Natural killer cell (primary cell): Measurements from ENCODE around the gene FER. TPM values are rescaled to one million over a fixed set of nuclear protein-coding genes. Genes with fewer than 3 reads are reported as not detected.

ENCODE experiments used
- ATAC-seq, 3 donors: fragments of 150-1000 bp in 2 of 3; fragments of 200-7000 bp in 1 of 3; cut with Tn5 transposase; 1 replicate in 1 of 3; 2 replicates in 2 of 3; pipeline ENCODE4 v1.10.0; 2021; ENCODE audit warnings: mild to moderate bottlenecking in 2 of 3, moderate library complexity in 2 of 3
- DNase-seq, 2 donors: peaks; one replicate each; pipeline versions ENCODE4 v3.0.0 to v3.0.0-alpha.2; 2013 to 2021; ENCODE audit warnings: mixed read lengths in 1 of 2
- H3K27ac ChIP-seq: one replicate; pipeline ENCODE4 v1.5.1; 2013; ENCODE audit warnings: mild to moderate bottlenecking, low read length
- H3K27me3 ChIP-seq: one replicate; pipeline ENCODE4 v1.6.1; 2013; ENCODE audit warnings: low read length; ENCODE audit not compliant: control insufficient read depth, insufficient read depth
- H3K36me3 ChIP-seq: one replicate; pipeline ENCODE4 v1.6.1; 2013; ENCODE audit warnings: low read length; ENCODE audit not compliant: control insufficient read depth, insufficient read depth
- H3K4me1 ChIP-seq: one replicate; pipeline ENCODE4 v1.6.1; 2013; ENCODE audit warnings: low read length; ENCODE audit not compliant: control insufficient read depth, insufficient read depth
- H3K4me3 ChIP-seq: one replicate; pipeline ENCODE4 v1.5.1; 2013; ENCODE audit warnings: low read length
- H3K9me3 ChIP-seq: one replicate; pipeline ENCODE4 v1.6.1; 2013; ENCODE audit warnings: low read length; ENCODE audit not compliant: control insufficient read depth, insufficient read depth
- H3K27ac Mint-ChIP-seq, 2 donors: one replicate each; pipeline ENCODE4 v1.8.0; 2022; ENCODE audit warnings: mild to moderate bottlenecking in 2 of 2, mixed read lengths in 2 of 2, moderate library complexity in 1 of 2
- H3K27me3 Mint-ChIP-seq, 2 donors: one replicate each; pipeline ENCODE4 v1.8.0; 2022; ENCODE audit warnings: low read depth in 2 of 2, mixed read lengths in 2 of 2
- H3K36me3 Mint-ChIP-seq: one replicate; pipeline ENCODE4 v1.8.0; 2022; ENCODE audit warnings: mixed read lengths
- H3K4me1 Mint-ChIP-seq, 2 donors: one replicate each; pipeline ENCODE4 v1.8.0; 2022; ENCODE audit warnings: mixed read lengths in 2 of 2
- H3K4me3 Mint-ChIP-seq: one replicate; pipeline ENCODE4 v1.8.0; 2022; ENCODE audit warnings: mild to moderate bottlenecking, moderate library complexity, mixed read lengths
- H3K9me3 Mint-ChIP-seq, 2 donors: one replicate each; pipeline ENCODE4 v1.8.0; 2022; ENCODE audit warnings: mixed read lengths in 2 of 2
- CTCF ChIP-seq: fragments of 200-600 bp; IDR thresholded peaks from one replicate; pipeline ENCODE4 v1.8.0; 2022; ENCODE audit warnings: antibody characterized with exemption
- WGBS: methylation state at CpG from one replicate; pipeline ENCODE4 v1.1.7; 2013; ENCODE audit warnings: missing lambda C conversion rate; ENCODE audit not compliant: insufficient coverage; 5-methylcytosine and 5-hydroxymethylcytosine counted together
- intact Hi-C: fragments of 100-400 bp; cut with micrococcal nuclease; formaldehyde crosslinking; loops from one replicate; pipeline ENCODE4 v1.14.2; 2022
- total RNA-seq, 4 donors: library from RNA; stranded (reverse); fragments of 120-200 nt in 1 of 4; gene quantifications; one replicate each; pipeline versions ENCODE4 v1.2.3 to v1.2.4, GENCODE V29; 2013 to 2022

Gene FER
- total RNA-seq, 3 donors from 2014 or later (not counting 1 experiment from before 2014, with no cell fraction given) = 17.3 to 25.2 (median 19.4) TPM

- WGBS = 68% methylated on average over 2 of the region's 2 CpGs
These were observed 49.7 kb downstream of the FER start for GRCh38 chr5:108797396-108797795.

GRCh38 chr5:108797986-108798385 lies 50.3 kb downstream of the FER start:
- Mint-ChIP-seq H3K36me3 (peaks cover 18% of the 10 kb centered on the region), H3K27ac (no peak overlapping the region), H3K27me3 (no peaks in the 10 kb centered on the region), H3K4me1 (peaks cover 4 to 6% of the 10 kb centered on the region in 2 donors), H3K9me3 (peaks cover 0 to 3% of the 10 kb centered on the region in 2 donors), H3K4me3 (no peak overlapping the region)
- 100% methylated on average over 1 of the region's 2 CpGs for WGBS
- ATAC-seq = no peak
- intact Hi-C loops = no loop called here
- no peak for DNase-seq
- Histone ChIP-seq H3K36me3 (no peaks in the 10 kb centered on the region), H3K27me3 (no peaks in the 10 kb centered on the region), H3K4me1 (no peaks in the 10 kb centered on the region), H3K27ac (no peak overlapping the region), H3K9me3 (no peaks in the 10 kb centered on the region), H3K4me3 (no peak overlapping the region)
- no peak for TF ChIP-seq CTCF

More at GRCh38 chr5:108797396-108797795, 49.7 kb downstream of the FER start:
- Mint-ChIP-seq H3K27me3 (no peaks in the 10 kb centered on the region), H3K4me1 (peaks cover 4 to 6% of the 10 kb centered on the region in 2 donors), H3K27ac (no peak overlapping the region), H3K4me3 (no peak overlapping the region), H3K36me3 (peaks cover 14% of the 10 kb centered on the region), H3K9me3 (peaks cover 0 to 3% of the 10 kb centered on the region in 2 donors)
- Histone ChIP-seq H3K27ac (no peak overlapping the region), H3K4me1 (no peaks in the 10 kb centered on the region), H3K9me3 (no peaks in the 10 kb centered on the region), H3K36me3 (no peaks in the 10 kb centered on the region), H3K27me3 (no peaks in the 10 kb centered on the region), H3K4me3 (no peak overlapping the region)
- TF ChIP-seq CTCF = no peak
- intact Hi-C loops = no loop called here
- DNase-seq (no peak), ATAC-seq (no peak)

GRCh38 chr5:108798513-108799265 lies 51.0 kb downstream of the FER start:
- Mint-ChIP-seq H3K36me3 (peaks cover 25% of the 10 kb centered on the region), H3K4me1 (peaks cover 4 to 6% of the 10 kb centered on the region in 2 donors), H3K9me3 (peaks cover 0 to 3% of the 10 kb centered on the region in 2 donors), H3K4me3 (no peak overlapping the region), H3K27ac (no peak overlapping the region), H3K27me3 (no peaks in the 10 kb centered on the region)
- H3K27ac ChIP-seq = no peak overlapping the region
- TF ChIP-seq CTCF = no peak
- 95% methylated on average over 2 of the region's 3 CpGs for WGBS
- no peaks in the 10 kb centered on the region for H3K4me1 ChIP-seq
- no peaks in the 10 kb centered on the region for H3K36me3 ChIP-seq
- intact Hi-C loops = no loop called here
- no peak overlapping the region for H3K4me3 ChIP-seq
- DNase-seq (no peak), ATAC-seq (no peak)
- no peaks in the 10 kb centered on the region for H3K9me3 ChIP-seq
- no peaks in the 10 kb centered on the region for H3K27me3 ChIP-seq

- Mint-ChIP-seq H3K4me1 (peaks cover 4 to 6% of the 10 kb centered on the region in 2 donors), H3K27ac (no peak overlapping the region), H3K9me3 (peaks cover 0 to 3% of the 10 kb centered on the region in 2 donors), H3K4me3 (no peak overlapping the region), H3K27me3 (no peaks in the 10 kb centered on the region), H3K36me3 (peaks cover 21% of the 10 kb centered on the region)
- 87% methylated on average over 2 of the region's 3 CpGs for WGBS
- no peak for TF ChIP-seq CTCF
- Histone ChIP-seq H3K27ac (no peak overlapping the region), H3K9me3 (peaks cover 5% of the 10 kb centered on the region), H3K4me1 (no peaks in the 10 kb centered on the region), H3K4me3 (no peak overlapping the region), H3K36me3 (no peaks in the 10 kb centered on the region), H3K27me3 (no peaks in the 10 kb centered on the region)
- intact Hi-C loops = no loop called here
- ATAC-seq = no peak
- DNase-seq = no peak
These were observed 53.6 kb downstream of the FER start for GRCh38 chr5:108801301-108801700.
